Activated CD4-positive, alpha-beta T cell treated with anti-CD3 and anti-CD28 coated beads, Interleukin-2, amount 50 U/mL, for 4 hours (primary cell): ENCODE data around the gene EIF4B.
A peak's percentile ranks its signal among the peaks of the same experiment; 100 is the strongest.

Experiments
- DNase-seq, 2 experiments: peaks; one replicate each; pipeline ENCODE4 v3.0.0-alpha.2; 2020

EIF4B gene

DNA sequence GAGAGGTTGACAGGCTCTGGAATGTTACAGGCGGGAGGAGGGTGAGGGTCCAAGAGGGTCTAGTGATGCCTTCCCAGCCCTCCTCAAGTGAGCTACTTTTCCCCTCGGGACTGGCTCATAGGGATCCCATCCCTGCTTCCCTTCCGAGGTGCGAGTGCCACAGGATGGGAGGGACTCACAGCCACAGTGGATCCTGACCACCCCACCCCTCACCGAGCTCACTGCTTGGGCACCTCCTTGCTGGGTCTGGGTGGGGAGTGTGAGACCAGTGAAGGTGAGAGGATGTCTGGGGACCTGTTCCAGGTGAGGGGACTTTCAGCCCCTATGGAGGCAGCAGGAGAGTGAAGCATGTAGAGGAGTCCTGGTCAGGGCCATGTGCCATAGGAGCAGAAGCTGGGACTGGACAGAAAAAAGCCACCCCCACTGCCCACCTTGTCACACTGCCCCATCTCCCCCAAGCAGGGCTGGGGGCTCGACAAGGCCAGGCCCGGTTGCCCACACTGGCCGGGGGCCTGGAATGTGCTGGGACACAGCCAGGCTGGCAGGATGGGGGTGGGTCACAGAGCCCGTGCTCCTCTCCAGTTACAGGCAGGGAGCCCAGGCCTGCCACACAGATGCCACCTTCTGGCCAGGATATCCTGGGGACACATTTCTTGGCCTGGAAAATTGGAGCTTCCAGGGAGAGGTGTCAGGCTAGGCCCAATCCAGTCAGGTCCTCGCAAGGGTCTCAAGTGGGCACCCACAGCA lies 42.0 kb downstream of the EIF4B start:
- no peak for DNase-seq

DNA sequence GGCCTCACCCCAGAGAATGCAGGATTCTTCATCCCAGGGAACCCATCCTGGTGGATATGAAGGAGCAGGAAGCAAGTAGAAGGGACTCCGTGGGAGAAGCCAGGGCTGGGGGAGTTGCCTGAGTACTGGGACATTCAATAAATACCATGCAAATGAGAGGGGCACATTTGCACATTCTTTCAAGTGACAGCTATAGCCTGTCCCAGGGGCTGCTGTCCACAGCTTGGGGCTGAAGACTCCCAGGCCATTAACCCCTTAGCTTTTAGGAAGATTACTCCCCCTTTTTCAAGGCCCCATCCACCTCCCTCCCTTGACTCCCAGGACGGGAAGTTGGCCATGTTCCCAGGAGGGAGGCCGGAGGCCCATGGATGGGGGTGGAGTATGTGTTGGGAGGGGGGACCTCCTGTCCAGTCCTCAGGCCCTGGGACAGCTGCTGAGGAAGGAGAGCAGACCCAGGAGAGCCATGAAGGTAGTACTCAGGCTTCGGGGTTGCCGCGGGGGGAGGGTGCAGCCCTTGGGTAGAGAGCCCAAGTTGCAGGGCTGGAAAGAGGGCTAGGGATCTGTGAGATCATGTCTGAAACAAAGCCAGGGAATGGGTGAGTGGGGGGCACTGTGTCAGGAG lies 42.6 kb downstream of the EIF4B start:
- DNase-seq: no peak

- DNase-seq: no peak
These were observed 43.5 kb downstream of the EIF4B start, which contains the start of gene TNS2 for GRCh38 chr12:53049571-53050318. Gene TNS2, plus strand, starts transcription at chr12:53050065. Its CDS starts 121 bp downstream, at chr12:53050186.

DNA sequence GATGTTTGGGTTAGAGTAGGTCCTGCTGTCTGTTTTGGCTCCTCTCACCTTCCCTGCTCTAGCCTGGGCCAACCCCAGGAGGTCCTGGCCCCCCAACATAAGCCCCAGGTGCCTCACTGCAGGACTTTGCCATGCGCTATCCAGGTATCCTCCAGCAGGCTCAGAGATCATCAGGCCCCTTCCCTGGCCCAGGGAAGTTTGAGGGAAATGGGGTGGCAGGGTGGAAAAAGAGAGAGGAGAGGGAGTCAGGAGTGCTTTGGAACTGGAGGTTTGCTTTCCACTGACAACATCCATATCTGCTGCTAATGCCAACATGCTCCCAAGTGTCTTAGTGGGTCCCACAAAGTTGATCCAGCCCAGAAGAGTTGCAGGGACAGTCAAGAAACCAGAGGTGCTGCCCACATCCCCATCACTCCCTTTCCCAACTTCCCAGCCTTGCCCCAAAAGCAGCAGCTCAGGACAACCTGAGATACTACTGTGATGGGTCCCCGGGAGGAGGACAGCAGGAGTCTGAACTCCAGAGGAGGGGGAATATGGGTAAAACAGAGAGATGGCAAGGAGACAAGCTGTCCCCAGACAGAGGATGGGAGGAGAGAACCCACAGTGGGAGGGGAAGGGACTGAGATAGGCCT lies 44.3 kb downstream of the EIF4B start:
- DNase-seq: no peak

DNA sequence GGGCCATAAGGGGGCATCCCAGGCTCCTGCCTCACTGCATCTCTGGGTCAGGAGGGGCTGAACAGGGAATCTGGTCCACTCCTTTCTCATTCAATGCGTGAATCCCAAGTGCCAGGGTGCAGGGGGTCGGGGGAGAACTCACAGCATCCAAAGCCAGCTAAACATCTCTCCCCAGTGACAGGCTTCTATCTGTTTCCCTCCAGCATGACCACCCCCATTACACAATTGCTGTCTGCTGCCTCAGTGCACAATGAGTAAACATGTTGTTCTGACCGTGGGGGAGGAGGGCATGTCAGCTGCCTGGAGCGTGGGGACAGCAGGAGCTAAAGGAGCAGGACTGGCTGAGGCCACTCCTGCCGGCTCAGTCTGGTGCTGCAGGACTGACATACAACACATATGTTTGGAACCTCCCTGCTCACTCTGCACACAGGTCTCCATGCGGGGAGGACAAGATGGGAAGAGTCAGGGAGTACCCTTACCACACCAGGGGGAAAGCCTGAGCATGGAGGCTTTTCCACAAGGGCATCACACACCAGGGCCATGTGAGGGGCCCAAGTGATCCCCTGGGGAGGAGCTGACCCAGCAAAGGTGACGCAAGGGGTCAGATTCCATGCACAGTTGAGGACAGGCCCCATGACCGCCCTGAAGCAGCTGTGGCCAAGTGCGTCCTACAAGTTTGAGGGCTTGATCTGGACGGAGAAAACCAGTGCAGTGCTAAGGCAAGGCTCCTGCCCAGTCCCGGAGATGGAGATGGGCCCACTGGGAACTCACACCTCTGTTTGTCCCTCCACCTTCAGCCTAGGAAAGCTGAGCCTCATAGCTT lies 45.0 kb downstream of the EIF4B start:
- DNase-seq: no peak

DNA sequence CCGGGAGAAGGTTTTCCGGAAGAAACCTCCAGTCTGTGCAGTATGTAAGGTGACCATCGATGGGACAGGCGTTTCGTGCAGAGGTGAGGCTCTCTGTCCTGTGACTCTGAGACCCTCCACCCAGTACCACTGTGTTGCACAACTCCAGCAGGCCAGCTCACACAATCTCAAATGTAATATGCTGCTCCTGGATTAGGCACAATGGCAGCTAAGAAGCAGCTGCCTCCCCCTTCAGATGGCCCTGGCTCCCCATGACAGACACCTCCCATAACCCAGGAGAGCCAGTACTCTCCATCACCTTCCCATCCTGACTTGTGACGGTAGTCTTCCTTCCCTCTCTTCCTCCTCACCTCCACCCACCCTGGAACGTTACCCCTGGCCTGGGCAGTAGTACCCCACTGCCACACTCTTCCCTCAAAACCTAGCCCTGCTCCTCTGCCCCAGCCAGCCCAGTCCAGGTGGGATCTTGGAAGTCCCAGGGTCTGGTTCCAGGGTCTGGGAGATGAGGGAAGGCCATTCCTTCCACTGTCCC lies 45.7 kb downstream of the EIF4B start:
- no peak for DNase-seq

DNA sequence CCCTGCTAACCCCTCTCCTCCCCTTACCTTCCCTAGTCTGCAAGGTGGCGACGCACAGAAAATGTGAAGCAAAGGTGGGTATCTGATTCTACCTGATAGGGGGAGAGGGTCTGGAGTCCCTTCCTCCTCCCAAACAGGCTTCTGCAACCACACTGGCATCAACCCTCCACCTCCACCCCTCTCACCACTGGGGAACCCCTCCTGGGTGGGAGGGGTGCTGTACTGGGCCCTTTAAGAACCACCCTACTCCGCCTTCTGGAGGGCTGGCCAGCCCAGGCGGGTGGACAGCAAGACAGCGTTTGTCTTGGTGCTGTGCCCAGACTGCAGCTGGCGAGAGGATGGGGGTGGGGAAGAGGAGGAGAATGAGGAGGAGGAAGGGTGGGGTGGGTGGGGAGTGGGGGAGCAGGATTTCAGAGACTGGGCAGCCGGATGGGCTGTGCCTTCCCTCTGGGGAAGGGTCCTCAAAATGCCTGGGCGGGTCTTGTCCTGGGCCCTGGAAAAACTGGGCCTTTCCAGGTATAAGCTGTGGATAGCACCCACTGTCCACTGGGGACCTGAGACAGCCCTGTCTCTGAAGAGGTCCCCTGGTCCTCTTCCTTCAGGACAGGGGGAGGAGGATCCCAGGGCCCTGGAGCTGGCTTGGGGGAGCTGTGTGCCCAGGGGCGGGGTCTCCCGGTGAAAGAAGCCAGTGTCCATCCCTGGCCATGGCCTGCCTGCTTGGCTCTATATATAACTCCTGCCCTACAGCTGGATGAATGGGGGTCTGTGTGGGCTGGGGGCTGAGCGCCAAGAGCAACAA lies 46.4 kb downstream of the EIF4B start:
- DNase-seq: no peak

- DNase-seq: peak; percentile 56 to 62
These were observed 47.2 kb downstream of the EIF4B start for GRCh38 chr12:53053218-53054111.

DNA sequence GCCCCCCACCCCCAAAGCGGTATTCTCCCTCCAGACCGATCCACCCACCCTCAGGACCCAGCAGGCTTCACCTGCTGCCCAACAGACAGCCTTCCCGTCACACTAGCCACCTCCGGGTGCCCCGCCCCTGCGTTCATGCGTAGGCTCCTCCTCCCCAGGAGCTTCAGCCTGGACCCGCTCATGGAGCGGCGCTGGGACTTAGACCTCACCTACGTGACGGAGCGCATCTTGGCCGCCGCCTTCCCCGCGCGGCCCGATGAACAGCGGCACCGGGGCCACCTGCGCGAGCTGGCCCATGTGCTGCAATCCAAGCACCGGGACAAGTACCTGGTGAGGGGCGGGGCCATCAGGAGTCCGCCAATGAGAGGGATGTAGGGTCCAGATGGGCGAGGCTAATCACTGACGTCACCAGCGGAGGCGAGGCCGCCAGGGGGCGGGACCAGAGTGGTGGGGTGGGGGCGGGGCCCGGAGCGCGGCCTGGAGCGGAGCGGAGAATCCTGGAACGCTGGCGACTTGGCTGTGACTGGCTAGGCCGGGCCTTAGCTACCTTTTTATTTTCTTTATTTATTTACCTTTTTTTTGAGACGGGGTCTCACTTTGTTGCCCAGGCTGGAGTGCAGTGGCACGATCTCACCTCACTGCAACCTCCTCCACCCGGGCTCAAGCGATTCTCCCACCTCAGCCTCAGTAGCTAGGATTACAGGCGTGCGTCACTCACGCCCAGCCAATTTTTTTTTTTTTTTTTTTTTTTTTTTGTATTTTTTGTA lies 48.0 kb downstream of the EIF4B start:
- DNase-seq: peak; percentile 92

- no peak for DNase-seq
These were observed 49.4 kb downstream of the EIF4B start for GRCh38 chr12:53055471-53056266.

DNA sequence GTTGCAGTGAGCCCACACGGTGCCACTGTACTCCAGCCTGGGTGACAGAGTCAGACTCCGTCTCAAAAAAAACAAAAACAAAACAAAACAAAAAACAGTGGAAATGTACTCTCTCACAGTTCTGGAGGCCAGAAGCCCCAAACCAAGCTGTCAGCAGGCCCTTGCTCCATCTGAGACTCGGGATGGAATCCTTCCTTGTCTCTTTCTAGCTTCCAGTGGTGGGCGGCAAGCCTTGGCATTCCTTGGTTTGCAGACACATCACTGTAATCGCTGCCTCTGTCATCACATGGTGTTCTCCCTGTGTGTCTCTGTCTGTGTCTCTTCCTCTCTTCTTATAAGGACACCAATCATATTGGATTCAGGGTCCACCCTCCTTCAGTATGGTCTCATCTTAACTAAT lies 50.0 kb downstream of the EIF4B start:
- no peak for DNase-seq

DNA sequence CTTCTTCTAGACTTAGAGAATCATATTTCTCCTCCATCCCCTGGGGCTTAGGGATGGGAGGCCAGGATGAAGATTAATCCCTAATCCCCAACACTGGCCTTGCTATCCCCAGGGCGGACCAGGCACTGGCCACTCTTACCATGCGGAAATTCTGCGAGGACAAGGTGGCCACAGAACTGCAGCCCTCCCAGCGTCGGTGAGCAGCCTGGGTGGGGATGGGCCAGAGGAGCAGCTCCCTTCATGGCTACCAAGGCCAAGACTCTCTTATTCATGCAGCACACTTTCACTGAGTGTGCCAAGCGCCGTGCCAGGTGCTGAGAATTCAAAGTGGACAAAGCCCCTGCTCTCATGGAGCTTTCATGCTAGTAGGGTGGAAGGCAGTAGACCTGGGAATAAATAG lies 50.6 kb downstream of the EIF4B start:
- DNase-seq: no peak

- no peak for DNase-seq
These were observed 51.7 kb downstream of the EIF4B start for GRCh38 chr12:53057816-53058500.

DNA sequence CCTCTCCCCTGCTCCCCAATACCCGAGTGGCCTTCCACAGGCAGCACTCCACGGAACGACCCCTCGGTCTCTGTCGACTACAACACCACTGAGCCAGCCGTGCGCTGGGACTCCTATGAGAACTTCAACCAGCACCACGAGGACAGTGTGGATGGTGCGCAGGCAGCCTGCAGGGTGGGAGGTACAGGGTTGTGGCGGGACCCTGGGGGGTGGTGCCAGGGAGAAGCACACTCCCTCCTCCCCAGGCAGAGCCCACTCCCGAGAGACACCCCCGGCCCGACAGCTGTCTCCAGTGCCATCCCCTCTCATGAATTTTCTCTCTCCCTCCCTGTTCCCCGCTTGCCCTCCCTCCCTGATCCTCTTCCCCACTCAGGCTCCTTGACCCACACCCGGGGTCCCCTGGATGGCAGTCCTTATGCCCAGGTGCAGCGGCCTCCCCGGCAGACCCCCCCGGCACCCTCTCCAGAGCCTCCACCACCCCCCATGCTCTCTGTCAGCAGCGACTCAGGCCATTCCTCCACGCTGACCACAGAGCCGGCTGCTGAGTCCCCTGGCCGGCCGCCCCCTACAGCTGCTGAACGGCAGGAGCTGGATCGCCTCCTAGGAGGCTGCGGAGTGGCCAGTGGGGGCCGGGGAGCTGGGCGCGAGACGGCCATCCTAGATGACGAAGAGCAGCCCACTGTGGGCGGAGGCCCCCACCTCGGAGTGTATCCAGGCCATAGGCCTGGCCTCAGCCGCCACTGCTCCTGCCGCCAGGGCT lies 52.6 kb downstream of the EIF4B start:
- DNase-seq: no peak

GRCh38 chr12:53059434-53060063 lies 53.3 kb downstream of the EIF4B start:
- DNase-seq: no peak

- no peak for DNase-seq
These were observed 53.9 kb downstream of the EIF4B start for GRCh38 chr12:53060064-53060720.
